ENCODE data around the gene HDAC11.

HDAC11 gene

GRCh38 chr3:13501056-13501455, 20.9 kb downstream of the HDAC11 start:
- no peaks in the 10 kb centered on the region for H3K9me3 ChIP-seq (ENCODE audit: insufficient read depth, low read length)
- TF ChIP-seq SUZ12 (IDR thresholded peaks at IDR 0.05; ENCODE audit: extremely low read depth, insufficient read depth, insufficient read length) (no peak), YY1 (IDR thresholded peaks at IDR 0.05; ENCODE audit: insufficient read depth, insufficient read length) (no peak), ZNF274 (IDR thresholded peaks at IDR 0.05; ENCODE audit: low read depth, low read length) (no peak)
- no peak for DNase-seq (ENCODE audit: low read depth, low spot score)

GRCh38 chr3:13501521-13501920, 21.4 kb downstream of the HDAC11 start:
- Histone ChIP-seq H3K4me3 (ENCODE audit: insufficient read length, low read depth) (no peak overlapping the region), H3K27me3 (ENCODE audit: insufficient read depth, insufficient read length) (no peaks in the 10 kb centered on the region), H3K9me3 (ENCODE audit: insufficient read depth, low read length) (no peaks in the 10 kb centered on the region), H3K4me1 (ENCODE audit: insufficient read depth, insufficient read length) (peaks cover 25% of the 10 kb centered on the region), H3K36me3 (ENCODE audit: insufficient read depth, insufficient read length, low read length) (no peaks in the 10 kb centered on the region), H3K9ac (ENCODE audit: insufficient read length, low read depth) (no peak overlapping the region)
- DNase-seq (ENCODE audit: low read depth, low spot score): no peak
- TF ChIP-seq SUZ12 (IDR thresholded peaks at IDR 0.05; ENCODE audit: extremely low read depth, insufficient read depth, insufficient read length) (no peak), ZNF274 (IDR thresholded peaks at IDR 0.05; ENCODE audit: low read depth, low read length) (no peak), YY1 (IDR thresholded peaks at IDR 0.05; ENCODE audit: insufficient read depth, insufficient read length) (no peak)

More at GRCh38 chr3:13501056-13501455, 20.9 kb downstream of the HDAC11 start:
- Histone ChIP-seq H3K9ac (ENCODE audit: insufficient read length, low read depth) (no peak overlapping the region), H3K36me3 (ENCODE audit: insufficient read depth, insufficient read length, low read length) (no peaks in the 10 kb centered on the region), H3K4me3 (ENCODE audit: insufficient read length, low read depth) (no peak overlapping the region), H3K4me1 (ENCODE audit: insufficient read depth, insufficient read length) (peaks cover 25% of the 10 kb centered on the region), H3K27me3 (ENCODE audit: insufficient read depth, insufficient read length) (no peaks in the 10 kb centered on the region)

DNA sequence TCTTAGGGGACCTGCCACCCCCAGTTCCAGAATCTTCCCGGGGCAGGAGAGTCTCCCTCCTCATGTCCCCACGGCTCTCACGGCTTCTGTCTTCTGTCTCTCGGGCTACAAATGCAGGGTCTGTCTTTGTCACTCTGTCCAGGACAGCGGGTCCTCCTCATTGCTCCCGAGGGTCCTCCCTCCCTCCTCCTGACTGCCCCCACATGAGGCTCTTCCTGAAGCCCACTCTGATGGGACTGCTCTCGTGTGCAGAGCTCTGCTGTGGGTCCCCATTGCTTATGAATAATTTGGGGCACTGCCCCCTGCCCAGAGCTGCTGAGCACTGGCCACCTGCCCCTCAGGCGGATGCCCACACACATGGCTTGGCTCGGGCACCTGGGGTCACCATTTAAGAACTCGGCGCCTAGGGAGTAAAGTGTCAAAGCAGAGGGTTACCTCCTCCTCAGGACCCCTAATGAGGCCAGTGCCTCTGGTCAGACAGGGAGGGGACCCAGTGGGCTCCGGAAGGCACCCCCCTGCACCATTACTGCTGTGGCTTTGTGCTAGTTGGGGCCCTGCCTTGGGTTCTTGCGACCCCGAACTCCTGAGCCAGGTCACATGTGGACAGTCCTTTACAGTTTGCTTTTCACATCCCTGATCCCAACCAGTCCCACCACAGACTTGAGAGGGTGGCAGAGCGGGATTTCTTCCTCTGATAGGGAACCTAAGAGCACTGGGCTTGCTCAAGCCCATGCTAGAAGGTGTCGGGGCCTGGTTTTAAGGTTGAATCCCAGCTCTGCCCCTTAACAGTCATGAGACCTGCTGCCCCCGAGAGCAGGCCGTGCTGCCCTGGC, 22.1 kb downstream of the HDAC11 start:
- DNase-seq (ENCODE audit: low read depth, low spot score): no peak
- Histone ChIP-seq H3K9ac (ENCODE audit: insufficient read length, low read depth) (no peak overlapping the region), H3K4me3 (ENCODE audit: insufficient read length, low read depth) (no peak overlapping the region), H3K36me3 (ENCODE audit: insufficient read depth, insufficient read length, low read length) (no peaks in the 10 kb centered on the region), H3K27me3 (ENCODE audit: insufficient read depth, insufficient read length) (no peaks in the 10 kb centered on the region), H3K9me3 (ENCODE audit: insufficient read depth, low read length) (no peaks in the 10 kb centered on the region), H3K4me1 (ENCODE audit: insufficient read depth, insufficient read length) (peaks cover 24% of the 10 kb centered on the region)
- TF ChIP-seq YY1 (IDR thresholded peaks at IDR 0.05; ENCODE audit: insufficient read depth, insufficient read length) (no peak), SUZ12 (IDR thresholded peaks at IDR 0.05; ENCODE audit: extremely low read depth, insufficient read depth, insufficient read length) (no peak), ZNF274 (IDR thresholded peaks at IDR 0.05; ENCODE audit: low read depth, low read length) (no peak)

- DNase-seq (ENCODE audit: low read depth, low spot score): no peak
- Histone ChIP-seq H3K36me3 (ENCODE audit: insufficient read depth, insufficient read length, low read length) (no peaks in the 10 kb centered on the region), H3K27me3 (ENCODE audit: insufficient read depth, insufficient read length) (no peaks in the 10 kb centered on the region), H3K4me1 (ENCODE audit: insufficient read depth, insufficient read length) (peaks cover 28% of the 10 kb centered on the region), H3K9me3 (ENCODE audit: insufficient read depth, low read length) (no peaks in the 10 kb centered on the region), H3K9ac (ENCODE audit: insufficient read length, low read depth) (no peak overlapping the region), H3K4me3 (ENCODE audit: insufficient read length, low read depth) (no peak overlapping the region)
- TF ChIP-seq ZNF274 (IDR thresholded peaks at IDR 0.05; ENCODE audit: low read depth, low read length): no peak
- TF ChIP-seq YY1 (IDR thresholded peaks at IDR 0.05; ENCODE audit: insufficient read depth, insufficient read length): no peak
- no peak for TF ChIP-seq SUZ12 (IDR thresholded peaks at IDR 0.05; ENCODE audit: extremely low read depth, insufficient read depth, insufficient read length)
These were observed 22.6 kb downstream of the HDAC11 start for GRCh38 chr3:13502791-13503060.

DNA sequence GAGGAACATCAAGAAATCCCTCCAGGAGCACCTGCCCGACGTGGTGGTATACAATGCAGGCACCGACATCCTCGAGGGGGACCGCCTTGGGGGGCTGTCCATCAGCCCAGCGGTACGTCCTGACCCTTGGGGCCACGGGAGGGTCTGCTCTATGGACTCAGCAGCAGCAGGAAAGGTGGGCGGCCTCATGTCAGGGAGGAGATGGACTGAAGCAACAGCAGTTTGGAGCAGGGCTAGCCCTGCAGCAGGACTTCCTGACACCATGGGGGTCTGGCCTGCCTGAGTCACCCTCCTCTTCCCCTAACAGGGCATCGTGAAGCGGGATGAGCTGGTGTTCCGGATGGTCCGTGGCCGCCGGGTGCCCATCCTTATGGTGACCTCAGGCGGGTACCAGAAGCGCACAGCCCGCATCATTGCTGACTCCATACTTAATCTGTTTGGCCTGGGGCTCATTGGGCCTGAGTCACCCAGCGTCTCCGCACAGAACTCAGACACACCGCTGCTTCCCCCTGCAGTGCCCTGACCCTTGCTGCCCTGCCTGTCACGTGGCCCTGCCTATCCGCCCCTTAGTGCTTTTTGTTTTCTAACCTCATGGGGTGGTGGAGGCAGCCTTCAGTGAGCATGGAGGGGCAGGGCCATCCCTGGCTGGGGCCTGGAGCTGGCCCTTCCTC, 24.2 kb downstream of the HDAC11 start:
- Histone ChIP-seq H3K9me3 (ENCODE audit: insufficient read depth, low read length) (no peaks in the 10 kb centered on the region), H3K4me1 (ENCODE audit: insufficient read depth, insufficient read length) (peaks cover 38% of the 10 kb centered on the region), H3K4me3 (ENCODE audit: insufficient read length, low read depth) (no peak overlapping the region), H3K27me3 (ENCODE audit: insufficient read depth, insufficient read length) (no peaks in the 10 kb centered on the region), H3K36me3 (ENCODE audit: insufficient read depth, insufficient read length, low read length) (no peaks in the 10 kb centered on the region), H3K9ac (ENCODE audit: insufficient read length, low read depth) (peak overlapping the region; percentile 58)
- TF ChIP-seq YY1 (IDR thresholded peaks at IDR 0.05; ENCODE audit: insufficient read depth, insufficient read length) (no peak), SUZ12 (IDR thresholded peaks at IDR 0.05; ENCODE audit: extremely low read depth, insufficient read depth, insufficient read length) (no peak), ZNF274 (IDR thresholded peaks at IDR 0.05; ENCODE audit: low read depth, low read length) (no peak)
- DNase-seq (ENCODE audit: low read depth, low spot score): no peak

DNA sequence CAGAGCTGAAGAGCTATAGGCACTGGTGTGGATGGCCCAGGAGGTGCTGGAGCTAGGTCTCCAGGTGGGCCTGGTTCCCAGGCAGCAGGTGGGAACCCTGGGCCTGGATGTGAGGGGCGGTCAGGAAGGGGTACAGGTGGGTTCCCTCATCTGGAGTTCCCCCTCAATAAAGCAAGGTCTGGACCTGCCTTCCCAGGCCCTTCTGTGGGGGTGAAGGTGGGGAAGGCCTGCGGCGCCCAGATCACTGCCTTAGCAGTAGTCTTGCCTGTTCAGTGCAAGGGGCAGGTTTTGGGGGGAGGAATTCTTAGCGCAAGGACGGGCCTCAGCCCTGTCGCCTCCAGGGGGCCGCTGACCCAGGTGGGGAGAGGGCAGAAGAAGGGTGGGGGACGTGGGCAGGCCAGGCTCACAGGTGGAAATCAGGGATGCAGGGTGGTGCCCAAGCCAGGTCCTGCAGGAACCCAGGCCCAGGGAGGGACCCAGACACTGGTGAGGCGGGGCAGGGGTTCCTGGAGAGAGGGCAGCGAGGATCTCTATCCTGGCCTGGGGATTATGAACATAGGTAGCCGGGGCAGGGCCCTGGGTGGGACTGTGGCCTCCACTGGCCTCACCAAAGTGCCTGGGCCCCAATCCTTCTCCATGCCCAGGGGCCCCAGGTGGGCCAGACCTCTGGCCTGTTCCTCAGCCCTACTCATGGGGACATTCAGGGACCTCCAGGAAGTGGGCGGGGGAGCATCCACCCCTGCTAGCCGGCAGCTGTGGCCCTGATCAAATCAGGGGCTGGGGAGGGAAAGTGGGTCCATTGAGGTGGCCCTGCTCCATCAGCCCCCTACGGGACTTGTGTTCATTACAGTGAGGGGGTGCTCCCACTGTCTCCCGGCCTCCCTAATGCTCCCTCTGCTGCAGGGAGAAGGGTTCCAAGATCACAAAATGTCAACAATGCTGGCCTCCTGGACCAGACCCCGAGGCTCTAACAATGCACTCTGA, 25.3 kb downstream of the HDAC11 start:
- TF ChIP-seq ZNF274 (IDR thresholded peaks at IDR 0.05; ENCODE audit: low read depth, low read length) (no peak), SUZ12 (IDR thresholded peaks at IDR 0.05; ENCODE audit: extremely low read depth, insufficient read depth, insufficient read length) (no peak), YY1 (IDR thresholded peaks at IDR 0.05; ENCODE audit: insufficient read depth, insufficient read length) (no peak)
- DNase-seq (ENCODE audit: low read depth, low spot score): no peak
- no peak overlapping the region for H3K4me3 ChIP-seq (ENCODE audit: insufficient read length, low read depth)
- H3K9ac ChIP-seq (ENCODE audit: insufficient read length, low read depth): peak overlapping the region; percentile 9
- no peaks in the 10 kb centered on the region for H3K27me3 ChIP-seq (ENCODE audit: insufficient read depth, insufficient read length)
- H3K4me1 ChIP-seq (ENCODE audit: insufficient read depth, insufficient read length): peaks cover 40% of the 10 kb centered on the region
- no peaks in the 10 kb centered on the region for H3K9me3 ChIP-seq (ENCODE audit: insufficient read depth, low read length)
- H3K36me3 ChIP-seq (ENCODE audit: insufficient read depth, insufficient read length, low read length): no peaks in the 10 kb centered on the region

All from NT2/D1 (cell line).